ENCODE data around the gene RGSL1.

Gene RGSL1

DNA sequence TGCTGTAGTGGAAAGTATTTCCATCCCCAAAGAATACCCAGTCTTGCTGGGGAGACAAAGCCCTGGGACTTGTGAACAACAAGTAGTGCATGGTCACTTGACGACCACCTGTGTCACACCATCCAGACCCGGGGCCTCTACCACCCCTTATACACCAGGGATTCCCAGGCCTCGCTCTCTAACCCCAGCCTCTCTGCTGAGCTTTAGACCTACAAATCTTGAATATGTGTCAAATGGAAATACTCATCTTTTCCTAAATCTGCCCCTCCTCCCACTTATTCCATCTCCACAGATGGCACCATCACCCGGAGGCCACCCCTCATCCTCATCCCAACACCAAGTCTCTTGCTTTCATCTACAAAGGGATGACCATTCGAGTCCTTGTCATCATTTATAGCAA is 140.0 kb downstream of the RGSL1 start:
- TF ChIP-seq, protein P1, sequence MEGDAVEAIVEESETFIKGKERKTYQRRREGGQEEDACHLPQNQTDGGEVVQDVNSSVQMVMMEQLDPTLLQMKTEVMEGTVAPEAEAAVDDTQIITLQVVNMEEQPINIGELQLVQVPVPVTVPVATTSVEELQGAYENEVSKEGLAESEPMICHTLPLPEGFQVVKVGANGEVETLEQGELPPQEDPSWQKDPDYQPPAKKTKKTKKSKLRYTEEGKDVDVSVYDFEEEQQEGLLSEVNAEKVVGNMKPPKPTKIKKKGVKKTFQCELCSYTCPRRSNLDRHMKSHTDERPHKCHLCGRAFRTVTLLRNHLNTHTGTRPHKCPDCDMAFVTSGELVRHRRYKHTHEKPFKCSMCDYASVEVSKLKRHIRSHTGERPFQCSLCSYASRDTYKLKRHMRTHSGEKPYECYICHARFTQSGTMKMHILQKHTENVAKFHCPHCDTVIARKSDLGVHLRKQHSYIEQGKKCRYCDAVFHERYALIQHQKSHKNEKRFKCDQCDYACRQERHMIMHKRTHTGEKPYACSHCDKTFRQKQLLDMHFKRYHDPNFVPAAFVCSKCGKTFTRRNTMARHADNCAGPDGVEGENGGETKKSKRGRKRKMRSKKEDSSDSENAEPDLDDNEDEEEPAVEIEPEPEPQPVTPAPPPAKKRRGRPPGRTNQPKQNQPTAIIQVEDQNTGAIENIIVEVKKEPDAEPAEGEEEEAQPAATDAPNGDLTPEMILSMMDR (conservative IDR thresholded peaks at IDR 0.05; ENCODE audit: low read depth, low read length), result no peak
- no peak overlapping the region for H3K4me3 ChIP-seq (ENCODE audit: low read depth, low read length)
- DNase-seq (ENCODE audit: low read depth), result no peak

DNA sequence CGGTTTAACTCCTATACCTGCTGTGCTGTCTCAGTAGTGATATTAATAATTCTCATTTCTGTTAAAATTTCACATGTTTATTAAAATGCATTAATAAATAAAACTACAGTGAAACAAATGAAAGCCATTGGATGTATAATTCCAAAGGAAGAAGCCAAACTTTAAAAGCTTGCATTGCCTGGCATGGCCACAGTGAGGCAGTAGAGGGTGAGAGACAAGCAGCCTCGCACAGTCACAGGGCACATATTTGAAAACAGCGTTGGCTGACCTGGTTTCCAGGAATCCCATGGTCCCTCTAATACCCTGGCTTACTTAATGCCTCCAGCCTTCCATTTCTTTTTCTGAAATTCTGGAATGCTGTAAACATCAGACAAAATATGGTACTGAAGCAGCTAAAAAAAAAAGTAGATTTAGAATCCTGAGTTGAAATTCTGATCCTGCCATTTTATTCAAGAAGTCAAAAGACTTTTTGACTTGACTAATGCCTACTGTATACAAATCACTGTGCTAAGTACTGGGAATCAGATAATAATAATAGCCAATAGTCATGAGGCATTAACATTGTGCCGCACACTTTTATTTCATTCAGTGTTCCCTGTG is 145.8 kb downstream of the RGSL1 start:
- DNase-seq (ENCODE audit: low read depth), result peak; percentile 86
- TF ChIP-seq, protein P1 (conservative IDR thresholded peaks at IDR 0.05; ENCODE audit: low read depth, low read length), result peak; percentile 97
- H3K4me3 ChIP-seq (ENCODE audit: low read depth, low read length), result no peak overlapping the region

- H3K4me3 ChIP-seq (ENCODE audit: low read depth, low read length), result no peak overlapping the region
- TF ChIP-seq, protein P1 (conservative IDR thresholded peaks at IDR 0.05; ENCODE audit: low read depth, low read length), result no peak
- DNase-seq (ENCODE audit: low read depth), result no peak
Observed at GRCh38 chr1:182596934-182597333, 147.0 kb downstream of the RGSL1 start.

- no peak for DNase-seq (ENCODE audit: low read depth)
- TF ChIP-seq, protein P1 (conservative IDR thresholded peaks at IDR 0.05; ENCODE audit: low read depth, low read length), result no peak
- no peak overlapping the region for H3K4me3 ChIP-seq (ENCODE audit: low read depth, low read length)
Observed at GRCh38 chr1:182598296-182598695, 148.3 kb downstream of the RGSL1 start.

- H3K4me3 ChIP-seq (ENCODE audit: low read depth, low read length), result no peak overlapping the region
- no peak for DNase-seq (ENCODE audit: low read depth)
- TF ChIP-seq, protein P1 (conservative IDR thresholded peaks at IDR 0.05; ENCODE audit: low read depth, low read length), result peak; percentile 44
Observed at GRCh38 chr1:182599339-182599738, 149.4 kb downstream of the RGSL1 start.

DNA sequence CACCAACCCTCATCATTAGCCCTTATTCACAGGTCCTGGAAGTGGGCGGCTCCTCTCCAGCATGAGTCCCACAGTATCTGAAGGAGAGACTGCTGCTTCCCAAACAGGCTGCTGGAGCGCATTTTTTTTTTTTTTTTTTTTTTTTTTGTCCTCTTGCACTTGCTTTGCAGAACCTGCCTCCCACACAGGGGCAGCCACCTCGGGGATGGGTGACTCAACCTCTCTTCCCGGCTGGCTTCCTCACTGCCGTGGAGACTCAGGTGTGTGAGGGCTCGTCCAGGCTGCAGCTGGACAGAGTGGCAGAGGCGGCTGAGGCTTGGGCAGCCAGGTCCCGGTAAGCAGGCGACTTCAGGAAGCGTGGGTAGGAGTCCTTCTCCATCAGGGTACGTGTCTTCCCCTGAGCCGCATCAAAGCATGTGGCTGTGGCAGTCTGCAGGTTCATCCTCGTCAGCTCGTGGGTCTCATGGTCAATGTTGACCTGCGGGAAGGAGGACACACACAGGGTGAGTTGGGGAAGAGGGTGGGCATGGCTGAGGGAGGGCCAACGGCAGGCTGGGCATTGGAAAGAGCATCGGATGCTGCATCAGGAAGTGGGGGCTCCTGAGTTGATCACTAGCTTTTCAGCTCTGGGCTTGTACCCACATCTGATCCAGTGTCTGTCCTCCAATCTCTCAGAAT is 150.2 kb downstream of the RGSL1 start:
- DNase-seq (ENCODE audit: low read depth), result no peak
- no peak overlapping the region for H3K4me3 ChIP-seq (ENCODE audit: low read depth, low read length)
- TF ChIP-seq, protein P1 (conservative IDR thresholded peaks at IDR 0.05; ENCODE audit: low read depth, low read length), result no peak
